CD4-positive, alpha-beta T cell treated with Interleukin-12 subunit alpha and Interleukin-12 subunit beta, for 1 hour (primary cell): ENCODE data around the gene MAP10.

ENCODE experiments used
- DNase-seq: peaks from one replicate; pipeline ENCODE4 v3.0.0-alpha.2; 2020

MAP10 gene

GRCh38 chr1:232797856-232798510, 7.2 kb upstream of the MAP10 start:
- DNase-seq, result no peak

GRCh38 chr1:232798920-232799319, 6.3 kb upstream of the MAP10 start:
- DNase-seq, result no peak

- no peak for DNase-seq
Measured at GRCh38 chr1:232806186-232806510, 932 bp downstream of the MAP10 start.

- DNase-seq, result no peak
Measured at GRCh38 chr1:232810856-232811255, 5.6 kb downstream of the MAP10 start.

- no peak for DNase-seq
Measured at GRCh38 chr1:232812560-232812959, 7.3 kb downstream of the MAP10 start.

- DNase-seq, result no peak
Measured at GRCh38 chr1:232813097-232813496, 7.9 kb downstream of the MAP10 start.

GRCh38 chr1:232813760-232814159, 8.5 kb downstream of the MAP10 start:
- no peak for DNase-seq

- no peak for DNase-seq
Measured at GRCh38 chr1:232816324-232816723, 11.1 kb downstream of the MAP10 start.

GRCh38 chr1:232818040-232818439, 12.8 kb downstream of the MAP10 start:
- DNase-seq, result no peak

- DNase-seq, result no peak
Measured at GRCh38 chr1:232820431-232820830, 15.2 kb downstream of the MAP10 start.

GRCh38 chr1:232822530-232822929, 17.3 kb downstream of the MAP10 start:
- no peak for DNase-seq

GRCh38 chr1:232826318-232826717, 21.1 kb downstream of the MAP10 start:
- no peak for DNase-seq

- no peak for DNase-seq
Measured at GRCh38 chr1:232830661-232831060, 25.4 kb downstream of the MAP10 start.

- DNase-seq, result no peak
Measured at GRCh38 chr1:232831895-232832294, 26.7 kb downstream of the MAP10 start.

- no peak for DNase-seq
Measured at GRCh38 chr1:232834066-232834465, 28.9 kb downstream of the MAP10 start.

GRCh38 chr1:232835166-232835565, 29.9 kb downstream of the MAP10 start:
- no peak for DNase-seq

GRCh38 chr1:232837087-232837486, 31.9 kb downstream of the MAP10 start:
- no peak for DNase-seq

- no peak for DNase-seq
Measured at GRCh38 chr1:232841823-232842565, 36.8 kb downstream of the MAP10 start.

- DNase-seq, result no peak
Measured at GRCh38 chr1:232844791-232845190, 39.6 kb downstream of the MAP10 start.

GRCh38 chr1:232845406-232845955, 40.3 kb downstream of the MAP10 start:
- DNase-seq, result no peak

- no peak for DNase-seq
Measured at GRCh38 chr1:232851532-232851931, 46.3 kb downstream of the MAP10 start.

GRCh38 chr1:232853994-232854797, 49.0 kb downstream of the MAP10 start:
- no peak for DNase-seq

GRCh38 chr1:232854798-232855159, 49.6 kb downstream of the MAP10 start:
- no peak for DNase-seq

GRCh38 chr1:232856541-232856940, 51.3 kb downstream of the MAP10 start:
- no peak for DNase-seq
